Esophagus mucosa (tissue), 1 donor: ENCODE results near the gene ADAM15. TPM values are rescaled to one million over a fixed set of nuclear protein-coding genes. Genes with fewer than 3 reads are reported as not detected.

ENCODE experiments used
- ATAC-seq: fragments of 200-7000 bp; cut with Tn5 transposase; one replicate; pipeline ENCODE4 v1.9.1; 2020
- total RNA-seq: library from RNA; stranded (reverse); gene quantifications from one replicate; pipeline ENCODE4 v1.2.4, GENCODE V29; 2023
- donor health status: DM: yes; HTN: yes; CAD: no.

The ADAM15 gene
- total RNA-seq, 1 donor from 2014 or later: 167 TPM

DNA sequence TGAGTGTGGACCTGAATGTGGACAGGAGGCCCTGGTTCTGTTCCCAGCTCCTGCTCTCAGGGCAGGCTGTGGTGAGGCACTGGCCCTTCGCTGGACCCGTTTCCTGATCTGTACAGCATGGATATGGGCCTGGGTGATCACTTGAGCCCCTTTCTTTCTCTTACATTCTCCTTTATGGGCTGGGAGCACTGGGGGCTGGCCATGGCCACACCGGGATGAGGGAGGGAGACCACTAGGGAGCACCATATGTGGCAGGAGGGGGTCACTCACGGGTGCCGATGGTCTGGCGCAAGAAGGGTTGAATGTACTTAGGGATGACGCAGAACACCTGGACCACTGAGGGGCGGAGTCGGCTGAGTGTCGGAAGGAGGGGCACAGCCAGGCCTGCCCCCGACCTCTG lies 20.2 kb upstream of the ADAM15 start:
- no peak for ATAC-seq

- ATAC-seq: no peak
Observed at GRCh38 chr1:155032886-155033285, 18.2 kb upstream of the ADAM15 start.

DNA sequence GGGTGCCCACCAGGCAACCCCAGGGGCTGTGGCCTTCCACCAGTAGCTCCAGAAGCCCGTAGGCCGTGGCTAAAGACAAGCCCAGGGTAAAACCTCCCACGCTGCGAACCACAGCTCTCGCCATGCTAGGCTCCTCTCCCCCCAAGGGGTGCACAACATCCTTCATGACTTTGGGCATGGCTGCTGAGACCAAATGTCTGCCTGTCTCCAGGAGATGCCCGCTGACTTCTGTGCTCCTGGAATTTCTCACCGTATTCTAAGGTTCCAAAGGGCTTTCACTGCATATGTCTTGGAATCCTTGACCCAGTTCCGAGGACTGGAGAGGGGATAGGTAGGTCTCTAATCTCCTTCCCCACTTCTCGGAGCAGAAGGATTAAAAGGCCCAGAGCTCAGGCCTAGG lies 17.6 kb upstream of the ADAM15 start, which contains the start of the genes DCST1 and DCST2:
Gene DCST1, plus strand, starts transcription at position 301 of the 400 bp plus-strand sequence. CDS start 213 bp downstream, outside the sequence.
Gene DCST2, minus strand, starts transcription at position 258 of the 400 bp plus-strand sequence. Its CDS starts 80 bp downstream, at position 178.
- ATAC-seq: no peak

- no peak for ATAC-seq
Observed at GRCh38 chr1:155034318-155035208, 16.6 kb upstream of the ADAM15 start.

DNA sequence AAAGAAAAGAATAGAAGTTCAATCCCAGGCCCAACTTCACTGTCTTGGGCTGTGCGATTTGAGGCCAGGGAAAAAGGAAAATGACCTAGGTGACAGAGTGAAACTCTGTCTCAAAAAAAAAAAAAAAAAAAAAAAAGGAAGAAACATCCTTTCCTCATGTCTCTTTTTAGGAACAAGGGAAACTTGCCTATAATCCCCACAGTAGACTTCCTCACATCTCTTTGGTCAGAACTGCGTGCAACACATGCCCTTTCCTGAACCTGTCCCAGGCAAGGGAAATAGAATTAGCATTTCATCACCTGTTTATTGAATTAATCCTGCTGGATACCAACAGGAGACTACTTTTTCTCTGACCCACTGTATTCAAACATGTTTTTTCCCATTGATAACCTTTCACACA lies 15.2 kb upstream of the ADAM15 start:
- no peak for ATAC-seq

- ATAC-seq: no peak
Observed at GRCh38 chr1:155037043-155037442, 14.1 kb upstream of the ADAM15 start.

- peak; percentile 65 for ATAC-seq
Observed at GRCh38 chr1:155037851-155038441, 13.2 kb upstream of the ADAM15 start.

DNA sequence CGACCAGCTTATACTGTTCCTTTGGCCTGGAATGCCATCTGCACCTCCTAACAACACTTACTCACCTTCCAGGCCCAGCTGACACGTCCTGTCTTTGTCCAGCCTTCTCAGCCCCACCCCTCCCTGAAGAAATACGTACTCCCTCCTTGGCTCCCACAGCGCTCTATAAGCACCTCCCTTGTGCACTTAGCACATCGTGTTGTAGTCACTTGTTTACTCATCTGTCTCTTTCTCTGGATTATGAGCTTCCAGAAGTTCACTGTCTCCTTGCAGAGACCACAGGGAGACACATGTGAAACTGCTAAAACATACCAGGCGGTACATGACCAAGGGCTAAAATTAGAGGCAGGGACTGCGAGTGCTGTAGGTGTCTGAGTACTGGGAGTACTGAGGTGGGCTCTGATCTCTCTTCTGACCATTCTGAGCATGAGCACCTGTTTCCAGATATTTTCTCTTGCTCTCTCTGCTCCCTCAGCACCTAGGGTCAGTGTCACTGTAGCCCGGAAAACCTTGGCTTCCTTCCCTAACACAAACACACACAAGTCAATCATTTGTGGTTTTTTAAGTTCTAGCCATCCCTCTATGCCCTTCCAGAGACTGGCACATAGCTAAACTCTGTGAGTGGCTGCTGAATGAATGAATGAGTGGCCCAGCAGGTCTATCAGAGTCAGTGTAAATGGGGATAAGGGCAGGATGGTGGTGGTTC lies 12.4 kb upstream of the ADAM15 start:
- peak; percentile 94 for ATAC-seq

DNA sequence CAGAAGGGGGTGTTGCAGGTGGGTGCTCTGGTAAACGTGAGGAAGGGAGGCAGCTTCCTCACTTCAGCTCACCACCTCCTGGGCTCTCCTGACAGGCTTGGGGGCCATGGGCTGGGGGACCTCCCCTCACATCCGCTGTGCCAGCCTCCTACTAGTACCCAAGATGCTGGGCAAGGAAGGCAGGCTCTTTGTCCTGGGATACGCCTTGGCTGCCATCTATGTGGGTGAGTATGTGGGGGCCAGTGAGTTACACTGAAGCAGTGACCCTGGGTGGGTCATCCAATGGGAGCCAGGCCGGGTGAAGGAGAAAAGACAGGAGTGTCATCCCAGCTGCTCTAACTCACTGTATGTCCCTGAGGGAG lies 11.8 kb upstream of the ADAM15 start:
- ATAC-seq: no peak

DNA sequence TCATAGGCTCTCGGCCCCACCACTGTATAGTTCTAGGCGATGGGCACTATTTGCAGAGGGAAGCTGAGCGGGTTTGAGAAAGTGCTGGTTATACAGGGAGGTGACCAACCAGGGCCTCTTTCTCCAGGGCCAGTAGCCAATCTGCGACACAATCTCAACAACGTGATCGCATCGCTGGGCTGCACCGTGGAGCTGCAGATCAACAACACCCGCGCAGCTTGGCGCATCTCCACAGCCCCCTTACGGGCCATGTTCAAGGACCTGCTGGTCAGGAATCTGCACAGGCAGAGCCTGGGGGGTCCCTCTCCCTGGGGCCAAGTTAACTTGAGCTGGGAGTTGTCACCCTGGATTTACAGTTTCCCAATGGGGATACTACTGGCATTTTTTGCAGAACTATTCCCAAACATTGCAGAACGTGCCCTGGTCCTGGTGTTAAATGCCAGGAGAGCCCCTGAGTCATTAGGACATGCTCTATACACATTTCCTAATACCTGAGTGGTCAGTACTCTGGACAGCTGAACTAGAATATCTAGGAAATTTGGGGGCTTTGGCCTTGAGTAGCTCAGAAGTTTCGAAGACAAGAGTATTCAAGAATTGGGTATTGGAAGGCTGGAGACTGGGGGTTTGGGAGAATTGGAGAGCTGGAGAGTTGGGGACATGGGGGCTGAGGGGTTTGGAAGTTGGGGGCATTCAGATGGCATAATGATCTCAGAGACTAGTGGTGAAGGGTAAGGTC lies 10.6 kb upstream of the ADAM15 start:
- no peak for ATAC-seq

DNA sequence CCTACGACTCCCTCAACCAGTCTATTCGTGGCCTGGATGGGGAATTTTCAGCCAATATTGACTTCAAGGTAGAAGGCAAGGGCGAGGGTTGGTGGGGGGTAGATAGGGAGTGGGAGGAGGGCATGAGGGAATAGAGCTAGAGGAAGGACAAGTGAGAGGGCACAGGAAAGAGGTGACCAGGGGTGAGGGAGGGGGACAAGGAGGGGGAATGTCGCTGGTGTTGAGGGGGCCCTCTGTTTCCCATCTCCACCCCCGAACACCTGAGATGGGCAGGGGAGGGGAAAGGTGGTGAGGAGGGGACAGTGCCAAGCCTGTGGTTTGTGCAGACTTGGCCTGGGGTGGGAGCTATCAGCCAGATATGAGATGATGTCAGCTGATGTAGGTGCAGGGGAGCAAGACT lies 8.3 kb upstream of the ADAM15 start:
- no peak for ATAC-seq

- no peak for ATAC-seq
Observed at GRCh38 chr1:155043301-155043702, 7.8 kb upstream of the ADAM15 start.

DNA sequence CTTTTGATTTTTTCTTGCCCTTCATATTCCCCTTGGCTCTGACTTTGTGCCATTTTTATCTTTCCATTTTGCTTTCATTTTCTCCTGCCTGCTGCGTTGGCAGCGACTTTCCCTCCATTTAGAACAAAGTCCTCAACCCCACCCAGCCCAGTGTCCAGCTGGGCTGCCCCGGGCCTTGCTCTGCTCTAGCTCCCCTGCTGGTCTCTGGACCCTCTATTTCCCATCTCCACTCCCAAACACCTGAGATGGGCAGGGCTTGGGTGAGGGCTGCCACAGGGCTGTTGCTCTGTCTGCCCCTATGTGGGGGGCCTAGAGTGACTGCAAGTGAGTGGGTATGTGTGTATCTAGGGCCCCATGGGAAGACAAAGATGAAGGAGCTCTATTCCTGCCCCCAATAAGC lies 7.3 kb upstream of the ADAM15 start:
- no peak for ATAC-seq

GRCh38 chr1:155044365-155044764 lies 6.8 kb upstream of the ADAM15 start:
- no peak for ATAC-seq

- peak; percentile 87 for ATAC-seq
Observed at GRCh38 chr1:155044812-155045657, 6.1 kb upstream of the ADAM15 start.

GRCh38 chr1:155048449-155049334 lies 2.4 kb upstream of the ADAM15 start:
- ATAC-seq: no peak

GRCh38 chr1:155049651-155050559 lies 1.2 kb upstream of the ADAM15 start:
- ATAC-seq: no peak

DNA sequence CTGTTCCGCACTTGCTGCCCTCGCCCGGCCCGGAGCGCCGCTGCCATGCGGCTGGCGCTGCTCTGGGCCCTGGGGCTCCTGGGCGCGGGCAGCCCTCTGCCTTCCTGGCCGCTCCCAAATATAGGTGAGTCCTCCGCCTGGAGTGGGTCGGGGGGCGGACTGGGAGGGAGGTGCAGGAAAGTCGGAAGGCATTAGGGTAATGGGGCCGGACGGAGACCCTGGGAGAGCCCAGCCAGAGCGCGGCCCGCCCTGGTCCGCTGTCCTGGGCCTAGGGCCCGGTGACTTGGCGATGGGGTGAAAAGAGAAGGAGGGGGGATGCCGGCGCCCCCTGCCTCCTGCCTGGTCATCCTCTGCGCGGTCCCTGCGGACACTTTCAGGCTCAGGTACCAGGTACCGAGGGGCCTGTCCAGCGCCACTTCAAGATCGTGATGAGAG lies 243 bp downstream of the ADAM15 start:
- ATAC-seq: no peak

- peak; percentile 21 for ATAC-seq
Observed at GRCh38 chr1:155051777-155052398, 772 bp downstream of the ADAM15 start.
